Prostate gland (tissue), 2 donors: ENCODE measurements around the gene SERTAD1.

Experiments
- CTCF ChIP-seq, 4 experiments: fragments of 200-600 bp in 2 of 4; fragments of 450-650 bp in 2 of 4; sonication (generic) in 2 of 4; IDR thresholded peaks; 1 replicate in 3 of 4; 2 replicates in 1 of 4; pipeline ENCODE4 v1.5.1; 2016 to 2019; ENCODE audit warnings: antibody characterized with exemption in 4 of 4, mild to moderate bottlenecking in 2 of 4, moderate library complexity in 2 of 4
- POLR2A ChIP-seq: fragments of 450-650 bp; IDR thresholded peaks from one replicate; pipeline ENCODE4 v1.6.1; 2016; ENCODE audit warnings: antibody characterized with exemption, mild to moderate bottlenecking

DNA sequence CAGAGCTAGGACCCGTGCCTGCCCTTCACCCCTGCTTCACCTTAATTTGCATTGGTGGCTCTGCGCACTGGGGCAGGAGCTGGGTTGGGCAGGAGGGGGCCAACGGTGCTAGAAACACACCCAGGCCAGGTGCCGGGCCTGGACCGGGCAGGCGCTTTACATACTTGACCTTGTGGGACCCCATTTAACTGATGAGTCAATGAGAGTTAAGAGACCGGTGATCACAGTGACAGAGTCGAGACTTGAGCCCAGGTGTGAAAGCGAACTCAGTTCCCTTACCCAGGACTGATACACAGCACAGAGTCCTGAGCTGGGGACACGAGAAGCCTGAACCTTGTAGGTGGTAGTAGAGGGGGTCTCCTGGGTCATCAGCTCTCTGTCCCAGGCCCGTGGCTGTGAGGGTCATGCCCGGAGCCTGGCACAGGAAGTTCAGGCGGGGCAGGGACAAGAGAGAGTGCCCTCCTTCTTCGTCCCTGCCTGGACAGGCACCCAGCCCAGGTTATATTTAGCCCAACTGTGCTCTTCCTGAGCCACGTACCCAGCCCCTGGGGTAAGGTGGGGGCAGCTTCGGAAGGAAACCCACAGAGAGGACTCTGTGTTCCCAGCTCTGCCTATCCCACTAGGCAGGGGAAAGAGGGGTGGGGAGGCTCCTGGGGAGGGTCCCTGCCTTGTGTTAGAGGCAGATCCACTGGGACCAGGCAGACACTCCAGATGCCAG is 14.5 kb downstream of the SERTAD1 start:
- TF ChIP-seq CTCF (IDR thresholded peaks at IDR 0.05): no peak
- peak; percentile 8 for TF ChIP-seq POLR2A
